Heart right ventricle (tissue), 16 donors: ENCODE results near the gene GRIK4. TPM values are rescaled to one million over a fixed set of nuclear protein-coding genes. Genes with fewer than 3 reads are reported as not detected.

ENCODE experiments used
- ATAC-seq, 8 donors: fragments of 200-7000 bp; cut with Tn5 transposase; one replicate each; pipeline ENCODE4 v1.9.1; 2020; ENCODE audit warnings: mild to moderate bottlenecking in 8 of 8, moderate library complexity in 8 of 8, moderate number of reproducible peaks in 1 of 8
- DNase-seq, 2 donors: peaks; one replicate each; pipeline ENCODE4 v3.0.0-alpha.2; 2020
- H3K27ac ChIP-seq, 10 donors: fragments of 200-600 bp; sonication (generic) in 2 of 10; one replicate each; pipeline versions ENCODE4 v1.5.0 to v1.8.0; 2020 to 2022; ENCODE audit warnings: mild to moderate bottlenecking in 3 of 10
- H3K27me3 ChIP-seq, 7 donors: fragments of 200-600 bp; one replicate each; pipeline ENCODE4 v1.8.0; 2021 to 2022; ENCODE audit warnings: mild to moderate bottlenecking in 2 of 7
- H3K36me3 ChIP-seq, 9 donors: fragments of 200-600 bp; sonication (generic) in 1 of 9; one replicate each; pipeline versions ENCODE4 v1.5.0 to v1.8.0; 2020 to 2022; ENCODE audit warnings: mild to moderate bottlenecking in 2 of 9
- H3K4me1 ChIP-seq, 9 donors: fragments of 200-600 bp; sonication (generic) in 1 of 9; one replicate each; pipeline versions ENCODE4 v1.5.0 to v1.8.0; 2020 to 2022; ENCODE audit warnings: mild to moderate bottlenecking in 4 of 9
- H3K4me3 ChIP-seq, 10 donors: fragments of 200-600 bp; sonication (generic) in 2 of 10; one replicate each; pipeline versions ENCODE4 v1.5.0 to v1.8.0; 2020 to 2022; ENCODE audit warnings: mild to moderate bottlenecking in 7 of 10, moderate library complexity in 2 of 10
- H3K9me3 ChIP-seq, 11 donors: fragments of 200-600 bp in 10 of 11; sonication (generic) in 2 of 11; one replicate each; pipeline versions ENCODE4 v1.5.0 to v1.8.0; 2013 to 2022; ENCODE audit warnings: mild to moderate bottlenecking in 2 of 11, control low read depth in 1 of 11, moderate library complexity in 1 of 11
- WGBS, 2 donors: extraction: QIAGEN DNeasy Blood & Tissue Kit; methylation state at CpG; one replicate each; pipeline ENCODE4 v1.1.7; 2013; ENCODE audit warnings: inconsistent platforms in 1 of 2; 5-methylcytosine and 5-hydroxymethylcytosine counted together
- intact Hi-C, 10 donors: fragments of 100-400 bp; cut with DNase I; formaldehyde crosslinking; loops; one replicate each; pipeline versions ENCODE4 v1.11.1 to v1.14.2; 2022
- polyA plus RNA-seq, 2 donors: library from polyadenylated mRNA; stranded (reverse); fragments of 200-250 nt; gene quantifications; one replicate each; pipeline ENCODE4 v1.2.3, GENCODE V29; 2013
- total RNA-seq, 10 donors: library from RNA; stranded (reverse); fragmentation: NEBNext Ultra II Directional in 3 of 10; extraction: Animal tissue kit (Norgen Biotek cat#: 25700) in 3 of 10; gene quantifications; one replicate each; pipeline versions ENCODE4 v1.2.1 to v1.2.4, GENCODE V29; 2021 to 2023
- TF ChIP-seq, protein P1 (sequence below), 9 donors: fragments of 200-600 bp; sonication (generic) in 2 of 9; IDR thresholded peaks; one replicate each; pipeline versions ENCODE4 v1.5.0 to v1.8.0; 2021 to 2022; ENCODE audit warnings: antibody characterized with exemption in 9 of 9, mild to moderate bottlenecking in 5 of 9, moderate library complexity in 1 of 9
- donor health status: Arrhythmogenic right ventricular cardiomyopathy.
- donor health status: ischemic (EF 13 %, LVEDD 7.1; RV severe dilation, severe dysfunction).
- donor health status: healthy with polysubstance abuse.
- donor health status: DM: no; HTN: yes; CAD: no.
- donor health status: DM: no; HTN: no; CAD: no.
- donor health status: ischemic (EF 25% LVEDD 6.9; RV normal size, moderate dysfunction).
- donor health status: ischemic (EF 25% LVEDD 5.7; RV mildly dilated, moderate dysfunction).
- donor health status: healthy.
- donor health status: DM: yes; HTN: yes; CAD: no.
- donor health status: Ischemic cardiomyopathy.
- donor health status: ischemic (EF 35%, LVEDD 5.7; RV mildly dilated, moderate dysfunction).
- donor health status: nonischemic (EF 11% LVEDD 7.7; RV severe dilation, severe dysfunction).
- donor health status: DM: yes; HTN: yes; CAD: no.
- donor health status: PGD.
- donor health status: ischemic (EF 29% LVEDD 5.4; RV normal size, mild dysfunction).
- donor health status: nonischemic (EF 23%, LVEDD 6.1; RV moderate dilation, normal function).

Gene GRIK4
- total and polyA plus RNA-seq, 12 donors: 0.01 to 0.85 (median 0.37) TPM; not detected in 6

DNA sequence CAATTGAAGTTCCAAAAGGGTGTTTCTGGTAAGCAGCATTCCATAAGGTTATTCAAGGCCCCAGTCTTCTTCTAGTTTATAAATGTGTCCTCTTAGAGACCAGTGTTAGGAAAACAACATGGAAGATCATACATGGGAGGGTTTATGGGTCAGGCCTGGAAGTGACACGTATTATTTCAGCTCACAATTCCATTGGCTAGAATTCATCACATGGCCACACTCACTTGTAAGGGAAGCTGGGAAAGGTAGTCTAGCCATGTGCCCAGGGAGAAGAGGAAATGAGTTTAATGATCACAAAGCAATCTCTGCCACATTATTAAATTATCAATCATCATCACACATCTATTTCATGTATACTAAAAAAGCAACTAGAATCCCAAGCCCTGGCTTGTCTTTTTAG lies 330.6 kb downstream of the GRIK4 start:
- DNase-seq: no peak
- H3K27me3 ChIP-seq: peaks cover 0 to 20% (median 0%) of the 10 kb centered on the region in 7 donors
- no peak overlapping the region for H3K27ac ChIP-seq
- H3K4me1 ChIP-seq: no peaks in the 10 kb centered on the region
- H3K4me3 ChIP-seq: no peak overlapping the region
- no peaks in the 10 kb centered on the region for H3K36me3 ChIP-seq
- TF ChIP-seq, protein P1, sequence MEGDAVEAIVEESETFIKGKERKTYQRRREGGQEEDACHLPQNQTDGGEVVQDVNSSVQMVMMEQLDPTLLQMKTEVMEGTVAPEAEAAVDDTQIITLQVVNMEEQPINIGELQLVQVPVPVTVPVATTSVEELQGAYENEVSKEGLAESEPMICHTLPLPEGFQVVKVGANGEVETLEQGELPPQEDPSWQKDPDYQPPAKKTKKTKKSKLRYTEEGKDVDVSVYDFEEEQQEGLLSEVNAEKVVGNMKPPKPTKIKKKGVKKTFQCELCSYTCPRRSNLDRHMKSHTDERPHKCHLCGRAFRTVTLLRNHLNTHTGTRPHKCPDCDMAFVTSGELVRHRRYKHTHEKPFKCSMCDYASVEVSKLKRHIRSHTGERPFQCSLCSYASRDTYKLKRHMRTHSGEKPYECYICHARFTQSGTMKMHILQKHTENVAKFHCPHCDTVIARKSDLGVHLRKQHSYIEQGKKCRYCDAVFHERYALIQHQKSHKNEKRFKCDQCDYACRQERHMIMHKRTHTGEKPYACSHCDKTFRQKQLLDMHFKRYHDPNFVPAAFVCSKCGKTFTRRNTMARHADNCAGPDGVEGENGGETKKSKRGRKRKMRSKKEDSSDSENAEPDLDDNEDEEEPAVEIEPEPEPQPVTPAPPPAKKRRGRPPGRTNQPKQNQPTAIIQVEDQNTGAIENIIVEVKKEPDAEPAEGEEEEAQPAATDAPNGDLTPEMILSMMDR (IDR thresholded peaks at IDR 0.05): no peak
- WGBS, 2 donors: 79 to 81% methylated on average over 1 of the region's 1 CpG
- no peak for ATAC-seq
- no peaks in the 10 kb centered on the region for H3K9me3 ChIP-seq
- intact Hi-C loops: no loop called here

DNA sequence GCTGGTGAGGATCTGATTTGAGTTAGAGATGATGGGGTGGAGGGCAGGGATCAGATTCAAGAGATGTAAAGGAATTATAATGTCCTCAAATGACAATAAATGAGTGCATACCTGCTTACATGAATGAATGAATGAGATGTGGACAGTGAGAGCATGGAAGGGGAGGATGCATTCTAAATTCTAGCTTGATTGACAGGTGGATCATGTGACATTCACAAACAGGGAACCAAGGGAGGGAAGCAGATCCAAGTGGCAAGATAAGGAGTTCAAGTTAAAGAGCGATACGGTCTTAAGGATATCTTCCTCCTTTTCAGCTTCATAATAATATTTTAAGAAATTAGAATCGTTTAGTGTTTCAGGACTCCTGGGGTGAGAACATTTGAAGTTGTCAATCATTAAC lies 341.9 kb downstream of the GRIK4 start:
- no peaks in the 10 kb centered on the region for H3K9me3 ChIP-seq
- TF ChIP-seq, protein P1 (IDR thresholded peaks at IDR 0.05): no peak
- ATAC-seq (no peak), DNase-seq (no peak)
- H3K27ac ChIP-seq: no peak overlapping the region
- intact Hi-C loops: no loop called here
- peaks cover 0 to 5% (median 2%) of the 10 kb centered on the region in 9 donors for H3K4me1 ChIP-seq
- no peak overlapping the region for H3K4me3 ChIP-seq
- H3K27me3 ChIP-seq: peaks cover 0 to 41% (median 5%) of the 10 kb centered on the region in 7 donors
- no peaks in the 10 kb centered on the region for H3K36me3 ChIP-seq
- WGBS, 2 donors: 54 to 73% methylated on average over 3 of the region's 3 CpGs

DNA sequence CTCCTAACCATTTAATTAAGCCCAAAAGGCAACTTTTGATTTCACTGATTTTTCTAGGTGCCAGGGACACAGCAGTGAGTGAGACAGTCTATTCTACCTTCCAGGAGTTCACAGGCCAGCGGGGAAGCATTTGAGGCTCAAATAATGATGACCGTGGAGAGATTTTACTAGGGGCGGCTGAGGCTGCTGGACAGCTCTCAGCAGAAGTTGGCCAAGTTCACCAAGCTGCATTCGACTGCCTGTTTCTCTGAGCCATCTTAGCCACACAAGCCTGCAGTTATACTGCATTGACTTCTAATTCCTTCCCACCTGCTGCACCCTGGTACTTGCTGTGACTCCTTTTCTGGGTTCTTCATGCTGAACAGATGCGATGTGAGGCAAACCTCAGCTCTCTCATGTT lies 343.4 kb downstream of the GRIK4 start:
- Histone ChIP-seq H3K27me3 (peaks cover 0 to 31% (median 4%) of the 10 kb centered on the region in 7 donors), H3K4me3 (no peak overlapping the region), H3K36me3 (no peaks in the 10 kb centered on the region), H3K9me3 (no peaks in the 10 kb centered on the region), H3K4me1 (peaks cover 0 to 15% (median 8%) of the 10 kb centered on the region in 9 donors), H3K27ac (no peak overlapping the region)
- 22 to 45% methylated on average over 5 of the region's 5 CpGs for WGBS, 2 donors
- ATAC-seq (no peak), DNase-seq (no peak)
- intact Hi-C loops: no loop called here
- TF ChIP-seq, protein P1 (IDR thresholded peaks at IDR 0.05): no peak

DNA sequence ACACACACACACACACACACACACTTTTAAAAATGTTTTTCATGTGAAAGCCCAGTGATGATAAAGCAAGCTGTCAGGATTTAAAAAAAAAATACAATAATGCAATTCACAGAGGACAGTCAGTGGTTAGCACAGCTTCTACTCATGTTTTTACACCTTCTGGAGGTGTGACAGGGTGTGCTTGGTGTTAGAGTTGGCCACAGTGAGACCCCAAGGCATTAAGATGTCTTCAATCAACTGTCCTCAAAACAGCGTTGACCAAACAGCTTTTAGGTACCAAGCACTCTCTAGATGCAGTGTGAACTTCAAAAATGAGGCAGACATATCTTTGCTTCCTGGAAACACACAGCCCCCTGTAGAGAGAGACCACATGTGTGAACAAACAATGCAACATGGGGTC lies 346.0 kb downstream of the GRIK4 start:
- Histone ChIP-seq H3K27me3 (peaks cover 0 to 29% (median 4%) of the 10 kb centered on the region in 7 donors), H3K4me1 (peaks cover 0 to 15% (median 8%) of the 10 kb centered on the region in 9 donors), H3K9me3 (no peaks in the 10 kb centered on the region), H3K4me3 (no peak overlapping the region), H3K36me3 (no peaks in the 10 kb centered on the region), H3K27ac (no peak overlapping the region)
- DNase-seq: no peak
- intact Hi-C loops: no loop called here
- TF ChIP-seq, protein P1 (IDR thresholded peaks at IDR 0.05): no peak
- 82 to 84% methylated on average over 1 of the region's 1 CpG for WGBS, 2 donors
- no peak for ATAC-seq
